SK-N-SH treated with all-trans-retinoic acid at 6 μM for 48 hours (cell line): ENCODE results near the gene NAA30.

Source experiments
- ARNTL ChIP-seq: fragments of 450-650 bp; formaldehyde crosslinking; IDR thresholded peaks from 2 replicates; pipeline ENCODE4 v1.5.0; 2020; ENCODE audit warnings: low read depth, mild to moderate bottlenecking, moderate library complexity, borderline replicate concordance
- ESRRG ChIP-seq: fragments of 250-450 bp; sonication (Bioruptor Pico); IDR thresholded peaks from 2 replicates; pipeline ENCODE4 v1.6.1; 2021; ENCODE audit warnings: mild to moderate bottlenecking
- GLIS3 ChIP-seq: fragments of 250-450 bp; sonication (Bioruptor Pico); IDR thresholded peaks from 2 replicates; pipeline ENCODE4 v1.5.0; 2020; ENCODE audit warnings: mild to moderate bottlenecking, moderate library complexity
- PPARA ChIP-seq: fragments of 250-450 bp; sonication (Bioruptor Pico); IDR thresholded peaks from 2 replicates; pipeline ENCODE4 v1.5.0; 2020; ENCODE audit warnings: mild to moderate bottlenecking, borderline replicate concordance
- RARB ChIP-seq: fragments of 250-450 bp; sonication (Bioruptor Pico); IDR thresholded peaks from 2 replicates; pipeline ENCODE4 v1.8.0; 2021; ENCODE audit warnings: mild to moderate bottlenecking, moderate library complexity
- SNAI2 ChIP-seq: fragments of 250-450 bp; sonication (Bioruptor Pico); IDR thresholded peaks from 2 replicates; pipeline ENCODE4 v1.5.0; 2020; ENCODE audit warnings: mild to moderate bottlenecking, moderate library complexity
- ZFP30 ChIP-seq: fragments of 450-650 bp; formaldehyde crosslinking; IDR thresholded peaks from 2 replicates; pipeline ENCODE4 v1.5.0; 2022; ENCODE audit warnings: mild to moderate bottlenecking, moderate library complexity
- ZNF8 ChIP-seq: fragments of 450-650 bp; formaldehyde crosslinking; IDR thresholded peaks from 2 replicates; pipeline ENCODE4 v1.5.0; 2020; ENCODE audit warnings: mild to moderate bottlenecking, moderate library complexity
- TF ChIP-seq, protein P1 (sequence below): fragments of 250-450 bp; sonication (Bioruptor Pico); IDR thresholded peaks from 2 replicates; pipeline ENCODE4 v1.8.0; 2020; ENCODE audit warnings: mild to moderate bottlenecking, moderate library complexity, borderline replicate concordance

- TF ChIP-seq ZNF8 (CRISPR knock-in tag) (no peak), RARB (no peak), PPARA (CRISPR knock-in tag) (no peak), ZFP30 (no peak), SNAI2 (no peak), GLIS3 (CRISPR knock-in tag) (no peak), ESRRG (CRISPR knock-in tag) (no peak), ARNTL (CRISPR knock-in tag) (no peak)
- TF ChIP-seq, protein P1, sequence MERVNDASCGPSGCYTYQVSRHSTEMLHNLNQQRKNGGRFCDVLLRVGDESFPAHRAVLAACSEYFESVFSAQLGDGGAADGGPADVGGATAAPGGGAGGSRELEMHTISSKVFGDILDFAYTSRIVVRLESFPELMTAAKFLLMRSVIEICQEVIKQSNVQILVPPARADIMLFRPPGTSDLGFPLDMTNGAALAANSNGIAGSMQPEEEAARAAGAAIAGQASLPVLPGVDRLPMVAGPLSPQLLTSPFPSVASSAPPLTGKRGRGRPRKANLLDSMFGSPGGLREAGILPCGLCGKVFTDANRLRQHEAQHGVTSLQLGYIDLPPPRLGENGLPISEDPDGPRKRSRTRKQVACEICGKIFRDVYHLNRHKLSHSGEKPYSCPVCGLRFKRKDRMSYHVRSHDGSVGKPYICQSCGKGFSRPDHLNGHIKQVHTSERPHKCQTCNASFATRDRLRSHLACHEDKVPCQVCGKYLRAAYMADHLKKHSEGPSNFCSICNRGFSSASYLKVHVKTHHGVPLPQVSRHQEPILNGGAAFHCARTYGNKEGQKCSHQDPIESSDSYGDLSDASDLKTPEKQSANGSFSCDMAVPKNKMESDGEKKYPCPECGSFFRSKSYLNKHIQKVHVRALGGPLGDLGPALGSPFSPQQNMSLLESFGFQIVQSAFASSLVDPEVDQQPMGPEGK = no peak
These were observed 73.8 kb downstream of the NAA30 start for GRCh38 chr14:57464008-57464730.
